MM.1S (cell line): ENCODE data around the gene FAM163A.

Source experiments
- EZH2phosphoT487 ChIP-seq: fragments of 300-600 bp; sonication (generic); IDR thresholded peaks from 2 replicates; pipeline ENCODE4 v1.6.1; 2018; ENCODE audit warnings: antibody characterized with exemption, low read length
- TF ChIP-seq, protein P1 (sequence below): fragments of 300-600 bp; sonication (generic); IDR thresholded peaks from 2 replicates; pipeline ENCODE4 v1.5.1; 2016; ENCODE audit warnings: antibody characterized with exemption, low read length, mixed read lengths

DNA sequence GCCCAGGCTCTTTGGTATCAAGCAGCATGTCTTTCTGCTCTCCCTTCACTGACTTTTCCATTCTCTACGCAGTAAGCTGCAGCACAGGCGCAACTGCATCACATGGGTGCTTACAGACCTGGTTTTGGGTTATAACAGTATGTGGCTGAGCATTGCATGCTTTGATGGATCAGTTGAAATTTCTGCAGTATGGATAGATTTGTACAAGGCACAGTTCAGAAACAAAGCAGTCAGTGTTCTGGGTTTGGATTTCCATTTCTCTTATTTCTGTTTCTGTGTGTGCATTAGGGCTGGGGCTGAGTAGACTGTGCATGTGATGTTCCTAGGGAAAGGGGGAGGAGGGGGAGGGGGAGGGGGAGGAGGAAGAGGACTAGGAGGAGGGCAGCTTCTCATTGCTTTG lies 4.5 kb downstream of the FAM163A start:
- TF ChIP-seq, protein P1, sequence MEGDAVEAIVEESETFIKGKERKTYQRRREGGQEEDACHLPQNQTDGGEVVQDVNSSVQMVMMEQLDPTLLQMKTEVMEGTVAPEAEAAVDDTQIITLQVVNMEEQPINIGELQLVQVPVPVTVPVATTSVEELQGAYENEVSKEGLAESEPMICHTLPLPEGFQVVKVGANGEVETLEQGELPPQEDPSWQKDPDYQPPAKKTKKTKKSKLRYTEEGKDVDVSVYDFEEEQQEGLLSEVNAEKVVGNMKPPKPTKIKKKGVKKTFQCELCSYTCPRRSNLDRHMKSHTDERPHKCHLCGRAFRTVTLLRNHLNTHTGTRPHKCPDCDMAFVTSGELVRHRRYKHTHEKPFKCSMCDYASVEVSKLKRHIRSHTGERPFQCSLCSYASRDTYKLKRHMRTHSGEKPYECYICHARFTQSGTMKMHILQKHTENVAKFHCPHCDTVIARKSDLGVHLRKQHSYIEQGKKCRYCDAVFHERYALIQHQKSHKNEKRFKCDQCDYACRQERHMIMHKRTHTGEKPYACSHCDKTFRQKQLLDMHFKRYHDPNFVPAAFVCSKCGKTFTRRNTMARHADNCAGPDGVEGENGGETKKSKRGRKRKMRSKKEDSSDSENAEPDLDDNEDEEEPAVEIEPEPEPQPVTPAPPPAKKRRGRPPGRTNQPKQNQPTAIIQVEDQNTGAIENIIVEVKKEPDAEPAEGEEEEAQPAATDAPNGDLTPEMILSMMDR = no peak
- no peak for TF ChIP-seq EZH2phosphoT487
